MG63 (cell line): ENCODE data around the gene ZC3H11A. TPM values are rescaled to one million over a fixed set of nuclear protein-coding genes. Genes with fewer than 3 reads are reported as not detected.
"Not testable (repeated sequence)": the region's sequence is repeated elsewhere in the genome, so short reads cannot be mapped to it uniquely, and the experiment has no call there.

Source experiments
- DNase-seq: peaks from one replicate; pipeline ENCODE4 v3.0.0-alpha.2; 2020
- H3K27me3 ChIP-seq: fragments of 250-450 bp; sonication (Bioruptor Pico); 2 replicates; pipeline ENCODE4 v1.5.1; 2020; ENCODE audit warnings: mild to moderate bottlenecking, moderate library complexity
- H3K36me3 ChIP-seq: fragments of 250-450 bp; sonication (Bioruptor Pico); 2 replicates; pipeline ENCODE4 v1.5.1; 2020; ENCODE audit warnings: mild to moderate bottlenecking, moderate library complexity
- H3K4me3 ChIP-seq: fragments of 250-450 bp; sonication (Bioruptor Pico); 2 replicates; pipeline ENCODE4 v1.5.1; 2020; ENCODE audit warnings: mild to moderate bottlenecking, moderate library complexity
- H3K9me3 ChIP-seq: fragments of 250-450 bp; sonication (Bioruptor Pico); 2 replicates; pipeline ENCODE4 v1.5.1; 2020; ENCODE audit warnings: mild to moderate bottlenecking, moderate library complexity
- total RNA-seq: library from RNA; depleted of rRNA; stranded (reverse); fragments of >200 nt; shearing (Covaris generic); gene quantifications from 2 replicates; pipeline ENCODE4 v1.2.3, GENCODE V29; 2014; ENCODE audit warnings: low replicate concordance; rRNA removed

ZC3H11A gene
- 50.6 and 64.0 TPM in 2 replicates for total RNA-seq

DNA sequence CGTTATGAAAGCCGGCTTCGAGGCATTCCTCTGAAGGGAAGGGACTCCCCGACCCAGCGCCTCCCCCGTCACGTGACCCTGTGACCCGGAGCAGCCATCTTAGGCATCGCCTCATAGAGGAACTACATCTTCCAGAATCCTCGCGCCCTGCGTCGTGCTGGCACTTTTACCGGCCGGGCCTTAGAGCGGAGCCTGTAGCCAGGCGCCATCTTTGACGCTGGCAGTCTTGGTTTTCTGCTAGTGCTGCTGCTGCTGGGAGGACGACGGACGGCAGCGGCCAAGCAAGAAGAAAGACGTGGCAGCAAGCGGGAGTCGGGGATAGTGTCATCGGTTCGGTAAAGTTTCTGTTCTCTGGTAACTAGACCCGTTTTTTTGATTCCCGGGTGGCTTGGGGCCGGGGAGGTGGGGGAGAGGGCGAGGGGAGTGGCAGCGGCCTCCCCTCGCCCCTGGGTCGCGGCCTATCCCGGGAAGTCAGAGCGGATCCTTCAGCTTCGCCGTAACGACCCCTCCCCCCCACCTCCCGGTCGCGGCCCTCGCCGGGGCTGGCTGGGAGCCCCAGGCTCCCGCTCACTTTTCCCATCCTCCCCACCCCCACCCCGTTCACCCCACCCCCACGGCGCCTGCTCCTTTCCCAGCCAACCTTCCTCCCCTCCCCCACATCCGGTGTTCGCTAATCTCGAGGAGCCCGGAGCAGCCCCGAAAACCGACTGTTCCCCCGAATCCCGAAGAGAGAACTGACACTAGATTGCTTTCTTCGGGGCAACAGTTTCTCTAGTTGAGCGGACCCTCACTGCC lies at the start of gene ZC3H11A, which contains the start of gene ZBED6:
Gene ZC3H11A, plus strand, starts transcription at position 183 of the 795 bp plus-strand sequence. CDS start 21,448 bp downstream, outside the sequence.
Gene ZBED6, plus strand, starts transcription at position 183 of the 795 bp plus-strand sequence. CDS start 1,900 bp downstream, outside the sequence.
- no peaks in the 10 kb centered on the region for H3K27me3 ChIP-seq
- DNase-seq: peak; percentile 100
- H3K9me3 ChIP-seq: peaks cover 3% of the 10 kb centered on the region; the same call in 1 of the 2 replicates

DNA sequence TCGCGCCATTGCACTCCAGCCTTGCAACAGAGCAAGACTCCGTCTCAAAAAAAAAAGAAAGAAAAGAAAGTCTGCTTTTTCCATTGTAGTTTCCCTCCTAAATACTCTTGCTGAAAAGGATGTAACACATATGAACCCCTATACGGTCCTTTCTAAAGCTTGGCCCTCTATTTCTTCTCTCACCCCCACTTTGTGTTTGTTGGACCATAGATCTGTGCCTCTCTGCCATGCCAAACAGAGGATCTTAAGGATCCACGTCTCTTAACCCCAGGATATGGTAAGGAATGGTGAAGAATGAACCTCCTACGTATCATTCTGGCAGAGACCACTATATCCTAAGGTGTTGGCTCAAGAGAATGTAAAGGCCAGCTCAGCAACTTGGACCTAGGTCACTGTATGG lies 49.1 kb upstream of the ZC3H11A start:
- Histone ChIP-seq H3K27me3 (no peaks in the 10 kb centered on the region), H3K4me3 (no peak overlapping the region), H3K36me3 (peaks cover 35% of the 10 kb centered on the region), H3K9me3 (no peaks in the 10 kb centered on the region)
- DNase-seq: no peak

More for the DNA sequence above, at the start of gene ZC3H11A, which contains the start of gene ZBED6:
- peak within 1 kb of the TSS; percentile 93 for H3K4me3 ChIP-seq
- H3K36me3 ChIP-seq: peaks cover 47% of the 10 kb centered on the region

DNA sequence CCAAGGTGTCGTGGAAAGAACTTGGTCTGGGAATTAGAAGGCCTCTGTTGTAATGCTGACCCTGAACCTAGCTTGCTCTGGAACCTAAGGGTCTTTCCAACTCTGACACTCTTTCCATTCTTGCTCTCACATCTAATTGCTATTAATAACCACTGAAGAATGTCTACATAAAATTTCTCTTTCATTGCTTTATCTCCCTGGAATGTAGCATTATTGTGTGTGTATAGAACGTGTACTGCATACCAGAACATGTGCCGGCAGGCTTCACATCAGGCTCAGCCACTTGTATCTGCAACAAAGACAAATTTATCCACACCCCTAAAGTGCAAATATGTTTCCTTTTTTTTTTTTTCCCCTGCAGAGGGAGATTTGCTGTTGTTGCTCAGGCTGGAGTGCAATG lies 44.4 kb upstream of the ZC3H11A start:
- no peaks in the 10 kb centered on the region for H3K27me3 ChIP-seq
- H3K9me3 ChIP-seq: no peaks in the 10 kb centered on the region
- peak; percentile 41 for DNase-seq
- H3K36me3 ChIP-seq: no peaks in the 10 kb centered on the region
- H3K4me3 ChIP-seq: no peak overlapping the region

DNA sequence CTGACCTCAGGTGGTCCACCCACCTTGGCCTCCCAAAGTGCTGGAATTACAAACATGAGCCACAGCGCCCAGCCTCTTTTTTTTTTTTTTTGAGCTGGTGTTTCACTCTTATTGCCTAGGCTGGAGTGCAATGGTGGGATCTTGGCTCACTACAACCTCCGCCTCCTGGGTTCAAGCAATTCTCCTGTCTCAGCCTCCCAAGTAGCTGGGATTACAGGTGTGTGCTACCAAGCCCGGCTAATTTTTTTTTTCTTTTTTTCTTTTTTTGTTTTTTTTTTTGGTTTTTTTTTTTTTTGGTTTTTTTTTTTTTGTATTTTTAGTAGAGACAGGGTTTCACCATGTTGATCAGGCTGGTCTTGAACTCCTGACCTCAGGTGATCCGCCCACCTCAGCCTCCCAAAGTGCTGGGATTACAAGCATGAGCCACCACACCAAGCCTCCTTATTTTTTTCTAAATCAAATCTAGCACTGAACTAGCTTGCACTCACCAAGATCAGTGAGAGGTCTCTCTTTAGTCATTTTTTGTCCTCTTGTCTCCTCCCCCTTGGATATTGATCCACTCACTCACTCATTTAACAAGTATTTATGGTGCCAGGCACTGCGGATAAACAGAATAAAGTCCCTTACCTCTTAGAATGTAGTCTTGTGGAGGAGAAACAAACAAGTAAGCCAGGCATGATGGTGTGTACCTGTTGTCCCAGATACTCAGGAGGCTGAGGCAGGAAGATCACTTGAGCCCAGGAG lies 43.6 kb upstream of the ZC3H11A start:
- not testable (repeated sequence) for DNase-seq, H3K27me3 ChIP-seq, H3K4me3 ChIP-seq, H3K36me3 ChIP-seq, H3K9me3 ChIP-seq

DNA sequence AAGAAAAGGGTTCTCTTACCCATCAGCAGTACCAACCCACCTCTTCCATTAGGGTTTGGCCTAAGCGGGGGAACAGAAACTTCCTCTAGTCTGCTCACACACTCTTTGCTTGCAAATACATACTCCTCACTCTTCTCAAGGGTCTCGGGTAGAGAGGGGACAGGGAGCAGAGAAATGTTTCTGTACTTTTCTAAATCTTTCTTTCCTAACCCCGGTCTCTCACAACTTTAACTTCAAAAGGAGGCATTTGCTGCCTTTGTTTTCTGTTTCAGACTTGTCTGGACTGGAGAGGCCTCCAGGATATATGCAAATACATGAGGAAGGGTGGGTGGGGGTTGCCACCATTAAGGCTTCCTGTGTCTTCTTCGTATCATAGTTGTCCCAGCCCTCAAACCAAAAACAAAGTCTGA lies 41.0 kb upstream of the ZC3H11A start:
- no peaks in the 10 kb centered on the region for H3K27me3 ChIP-seq
- DNase-seq: no peak
- no peaks in the 10 kb centered on the region for H3K36me3 ChIP-seq
- H3K4me3 ChIP-seq: no peak overlapping the region
- H3K9me3 ChIP-seq: no peaks in the 10 kb centered on the region

DNA sequence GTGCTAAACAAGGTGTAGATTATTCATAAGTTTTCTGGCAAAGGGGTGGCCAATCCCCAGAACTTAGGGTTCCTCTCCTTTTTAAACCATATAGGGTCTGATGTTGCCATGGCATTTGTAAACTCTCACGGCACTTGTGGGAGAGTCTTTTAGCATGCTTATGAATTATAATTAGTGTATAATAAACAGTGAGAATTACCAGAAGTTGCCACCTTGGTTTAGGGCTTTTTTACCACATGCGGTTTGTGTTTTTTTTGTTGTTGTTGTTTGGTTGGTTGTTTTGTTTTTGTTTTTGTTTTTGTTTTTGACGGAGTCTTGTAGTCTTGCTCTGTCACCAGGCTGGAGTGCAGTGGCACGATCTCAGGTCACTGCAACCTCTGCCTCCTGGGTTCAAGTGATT lies 39.4 kb upstream of the ZC3H11A start:
- DNase-seq: no peak
- H3K36me3 ChIP-seq: no peaks in the 10 kb centered on the region
- no peak overlapping the region for H3K4me3 ChIP-seq
- H3K27me3 ChIP-seq: no peaks in the 10 kb centered on the region
- H3K9me3 ChIP-seq: no peaks in the 10 kb centered on the region

DNA sequence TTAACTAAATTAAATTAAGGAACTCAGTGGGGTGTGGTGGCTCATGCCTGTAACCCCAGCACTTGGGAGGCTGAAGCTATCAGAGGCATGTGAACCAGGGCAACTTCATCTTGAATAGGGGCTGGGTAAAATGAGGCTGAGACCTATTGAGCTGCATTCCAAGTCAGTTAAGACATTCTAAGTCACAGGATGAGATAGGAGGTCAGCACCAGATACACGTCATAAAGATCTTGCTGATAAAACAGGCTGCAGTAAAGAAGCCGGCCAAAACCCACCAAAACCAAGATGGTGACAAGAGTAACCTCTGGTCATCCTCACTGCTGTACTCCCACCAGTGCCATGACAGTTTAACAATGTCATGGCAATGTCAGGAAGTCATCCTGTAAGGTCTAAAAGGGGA lies 36.7 kb upstream of the ZC3H11A start:
- not testable (repeated sequence) for DNase-seq, H3K36me3 ChIP-seq, H3K9me3 ChIP-seq, H3K4me3 ChIP-seq, H3K27me3 ChIP-seq

DNA sequence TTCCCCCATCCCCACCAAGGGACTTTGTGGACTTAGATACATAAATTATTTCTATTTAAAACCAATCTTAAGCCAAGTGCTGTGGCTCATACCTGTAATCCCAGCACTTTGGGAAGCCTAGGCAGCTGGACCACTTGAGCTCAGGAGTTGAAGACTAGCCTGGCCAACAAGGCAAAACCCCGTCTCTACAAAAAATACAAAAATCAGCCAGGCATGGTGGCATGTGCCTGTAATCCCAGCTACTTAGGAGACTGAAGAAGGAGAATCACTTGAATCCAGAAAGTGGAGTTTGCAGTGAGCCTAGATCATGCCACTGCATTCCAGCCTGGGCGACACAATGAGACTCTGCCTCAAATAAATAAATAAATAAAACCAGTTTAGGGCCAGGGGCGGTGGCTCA lies 34.9 kb upstream of the ZC3H11A start:
- Histone ChIP-seq H3K4me3 (no peak overlapping the region), H3K27me3 (no peaks in the 10 kb centered on the region), H3K36me3 (no peaks in the 10 kb centered on the region), H3K9me3 (no peaks in the 10 kb centered on the region)
- DNase-seq: no peak

DNA sequence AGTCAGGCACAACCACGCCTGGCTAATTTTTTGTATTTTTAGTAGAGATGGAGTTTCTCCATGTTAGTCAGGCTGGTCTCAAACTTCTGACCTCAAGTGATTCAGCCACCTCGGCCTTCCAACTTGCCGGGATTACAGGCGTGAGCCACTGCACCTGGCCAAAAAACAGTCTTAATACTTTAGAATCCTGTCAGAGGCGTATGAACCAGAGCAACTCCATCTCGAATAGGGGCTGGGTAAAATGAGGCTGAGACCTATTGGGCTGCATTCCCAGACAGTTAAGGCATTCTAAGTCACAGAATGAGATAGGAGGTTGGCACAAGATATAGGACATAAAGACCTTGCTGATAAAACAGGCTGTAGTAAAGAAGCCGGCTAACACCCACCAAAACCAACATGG lies 33.5 kb upstream of the ZC3H11A start:
- H3K36me3 ChIP-seq, H3K9me3 ChIP-seq, H3K4me3 ChIP-seq, H3K27me3 ChIP-seq: not testable (repeated sequence)
- peak; percentile 32 for DNase-seq

DNA sequence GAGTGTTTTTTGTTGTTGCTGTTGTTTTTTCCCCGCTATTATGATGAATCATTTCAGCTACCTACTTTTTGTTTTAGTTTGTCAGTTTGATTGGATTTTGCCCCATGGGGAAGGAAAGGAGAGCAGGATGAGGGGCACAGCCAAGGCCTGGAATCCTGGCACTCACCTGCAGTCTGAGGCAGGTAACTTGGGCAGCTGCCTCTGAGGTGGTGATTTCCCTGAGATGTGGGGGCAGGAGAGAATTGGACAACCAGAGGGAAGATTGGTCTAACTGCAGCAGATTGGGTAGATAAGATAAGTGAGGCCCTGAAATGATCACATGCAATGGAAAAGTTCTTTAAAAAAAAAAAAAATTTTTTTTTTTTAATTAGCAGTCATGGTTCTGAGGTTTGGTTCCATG lies 31.9 kb upstream of the ZC3H11A start:
- no peak for DNase-seq
- no peaks in the 10 kb centered on the region for H3K36me3 ChIP-seq

DNA sequence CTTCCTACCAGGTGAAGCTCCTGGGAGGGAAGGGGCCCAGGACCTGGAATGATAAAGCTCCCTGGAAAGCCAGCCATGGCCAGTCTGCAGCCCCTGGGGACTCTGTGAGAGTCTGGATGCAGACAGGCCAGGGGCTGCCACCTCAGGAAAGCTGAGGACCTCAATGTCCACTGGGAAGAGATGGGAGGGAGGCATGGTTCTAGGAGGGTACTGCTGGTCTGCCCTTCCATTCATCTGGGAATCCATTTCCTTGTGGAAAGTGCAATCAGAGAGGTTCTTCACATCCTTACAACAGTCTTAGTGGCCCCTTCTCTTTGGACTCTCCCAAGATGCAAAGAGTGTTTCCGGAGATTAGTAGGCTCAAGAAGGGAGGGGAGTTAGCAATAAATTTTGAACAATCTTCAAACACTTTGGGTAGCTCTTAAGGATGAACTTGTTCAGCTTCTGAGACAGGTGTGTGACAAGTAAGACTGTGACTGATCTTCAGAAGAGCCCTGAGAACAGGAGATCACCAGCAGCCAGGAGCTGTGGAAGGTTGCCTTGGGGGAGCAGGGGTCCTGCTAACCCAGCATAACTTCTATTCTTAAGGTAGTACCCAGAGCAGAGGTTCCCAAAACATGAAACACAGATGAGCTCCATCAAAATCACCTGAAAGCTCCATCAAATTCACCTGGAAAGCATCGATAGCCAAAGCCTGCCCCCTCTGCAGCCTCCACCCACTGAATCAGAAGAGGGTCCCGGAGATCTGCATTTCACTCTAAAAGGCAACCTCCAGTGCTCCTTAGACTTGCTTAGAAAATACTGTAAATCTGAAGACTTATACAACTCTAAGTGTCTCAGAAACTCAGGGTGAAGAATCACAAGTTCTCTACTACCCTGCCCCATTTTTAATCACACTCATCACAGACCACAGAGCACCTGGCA lies 31.1 kb upstream of the ZC3H11A start:
- no peak for DNase-seq

More for the DNA sequence above, 31.9 kb upstream of the ZC3H11A start:
- H3K4me3 ChIP-seq: no peak overlapping the region
- no peaks in the 10 kb centered on the region for H3K9me3 ChIP-seq
- no peaks in the 10 kb centered on the region for H3K27me3 ChIP-seq

DNA sequence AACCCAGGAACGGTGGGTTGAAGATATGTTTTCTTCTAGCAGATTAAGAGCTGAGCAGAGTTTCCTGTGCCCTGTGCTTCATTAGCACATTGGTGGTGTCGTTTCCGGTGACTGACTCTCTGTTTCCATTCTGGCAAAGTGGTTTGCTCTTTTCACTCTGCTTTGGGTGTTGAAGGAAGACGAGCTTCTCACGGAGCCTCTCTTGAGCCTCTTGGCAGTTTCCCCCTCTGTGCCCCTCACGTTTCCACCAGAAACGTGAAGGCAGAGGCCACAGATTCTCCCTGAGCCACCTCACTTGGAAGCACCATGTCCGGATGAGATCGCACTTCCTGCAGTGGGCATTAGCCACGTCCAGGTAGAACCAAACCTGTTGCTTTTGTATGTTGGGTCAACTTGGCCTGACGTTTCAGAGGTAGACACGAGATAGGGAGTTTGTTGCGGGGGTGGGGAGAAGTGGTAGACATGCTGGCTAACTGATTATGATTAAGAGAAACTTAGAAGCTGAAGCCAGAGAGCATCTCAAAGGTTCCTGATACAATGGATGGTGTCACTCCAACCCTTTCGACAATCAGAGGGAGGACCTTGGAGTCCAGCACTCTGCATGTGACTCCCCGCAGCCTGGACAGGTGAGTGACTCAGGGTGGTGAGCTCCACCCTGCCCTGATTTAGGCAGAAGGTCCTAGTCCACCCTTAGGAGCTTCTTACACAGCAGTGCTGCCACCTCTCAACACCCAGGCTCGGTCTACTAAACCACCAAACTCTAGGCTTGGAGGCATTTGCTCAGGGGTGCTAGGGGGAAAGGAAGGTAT lies 30.2 kb upstream of the ZC3H11A start, which contains the start of gene LAX1:
Gene LAX1, plus strand, starts transcription at position 155 of the 809 bp plus-strand sequence. Its CDS starts 383 bp downstream, at position 538.
- no peak for DNase-seq
- H3K36me3 ChIP-seq: no peaks in the 10 kb centered on the region
- no peaks in the 10 kb centered on the region for H3K27me3 ChIP-seq
- no peak within 1 kb of the TSS for H3K4me3 ChIP-seq
- no peaks in the 10 kb centered on the region for H3K9me3 ChIP-seq

More for the DNA sequence above, 31.1 kb upstream of the ZC3H11A start:
- no peaks in the 10 kb centered on the region for H3K9me3 ChIP-seq
- no peaks in the 10 kb centered on the region for H3K27me3 ChIP-seq
- H3K36me3 ChIP-seq: no peaks in the 10 kb centered on the region
- no peak overlapping the region for H3K4me3 ChIP-seq

DNA sequence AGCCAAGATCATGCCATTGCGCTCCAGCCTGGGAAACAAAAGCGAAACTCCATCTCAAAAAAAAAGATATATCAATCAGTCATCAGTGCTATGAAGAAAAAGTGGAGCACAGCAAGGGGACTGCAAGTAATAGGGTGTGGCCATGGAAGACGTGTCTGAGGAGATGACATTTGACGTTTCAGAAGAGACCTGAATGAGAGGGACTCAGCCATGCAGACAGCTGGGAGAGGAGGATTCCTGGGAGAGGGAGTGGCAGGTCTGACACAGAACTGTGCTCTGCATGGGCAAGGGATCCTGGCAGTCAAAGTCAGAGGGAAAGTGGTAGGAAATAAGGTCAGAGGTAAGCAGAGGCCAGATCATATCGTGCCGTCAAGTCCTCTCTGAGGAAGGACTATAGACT lies 27.2 kb upstream of the ZC3H11A start:
- no peaks in the 10 kb centered on the region for H3K36me3 ChIP-seq
- no peak for DNase-seq
- no peaks in the 10 kb centered on the region for H3K27me3 ChIP-seq

DNA sequence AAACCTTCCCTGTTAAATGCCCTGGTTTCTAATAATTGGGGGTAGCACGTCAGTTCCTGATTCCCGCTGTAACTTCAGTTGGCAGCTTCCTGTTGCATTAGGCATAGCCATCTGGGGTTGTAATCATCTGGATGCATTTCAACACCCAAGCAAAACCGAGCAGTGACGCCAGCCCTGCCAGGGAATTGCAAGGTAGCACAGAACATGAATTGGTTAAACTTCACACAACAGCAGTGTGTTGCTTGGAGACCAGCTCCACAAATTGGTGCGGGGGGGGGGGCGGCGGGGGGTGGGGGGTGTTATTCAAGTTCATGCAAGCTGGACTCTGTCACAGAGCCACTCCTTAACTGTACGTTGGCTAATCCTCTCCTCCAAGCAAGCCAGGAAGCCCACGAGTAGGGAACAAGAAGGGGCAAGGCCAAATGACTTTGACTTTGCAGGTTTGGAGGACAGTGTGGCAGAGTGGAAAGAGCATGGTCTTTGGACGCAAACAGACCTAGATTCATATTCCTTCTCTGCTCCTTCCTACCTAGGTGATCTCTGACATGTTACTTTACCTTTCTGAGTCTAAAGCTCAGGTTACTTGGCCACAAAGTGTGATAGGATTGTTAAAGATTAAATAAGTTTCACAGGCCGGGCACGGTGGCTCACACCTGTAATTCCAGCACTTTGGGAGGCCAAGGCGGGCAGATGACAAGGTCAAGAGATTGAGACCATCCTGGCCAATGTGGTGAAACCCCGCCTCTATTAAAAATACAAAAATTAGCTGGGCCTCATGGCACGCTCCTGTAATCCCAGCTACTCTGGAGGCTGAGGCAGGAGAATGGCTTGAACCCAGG lies 25.7 kb upstream of the ZC3H11A start:
- no peaks in the 10 kb centered on the region for H3K9me3 ChIP-seq
- H3K36me3 ChIP-seq: no peaks in the 10 kb centered on the region
- no peaks in the 10 kb centered on the region for H3K27me3 ChIP-seq
- peak; percentile 89 for DNase-seq
- no peak overlapping the region for H3K4me3 ChIP-seq

More for the DNA sequence above, 27.2 kb upstream of the ZC3H11A start:
- no peaks in the 10 kb centered on the region for H3K9me3 ChIP-seq
- no peak overlapping the region for H3K4me3 ChIP-seq

DNA sequence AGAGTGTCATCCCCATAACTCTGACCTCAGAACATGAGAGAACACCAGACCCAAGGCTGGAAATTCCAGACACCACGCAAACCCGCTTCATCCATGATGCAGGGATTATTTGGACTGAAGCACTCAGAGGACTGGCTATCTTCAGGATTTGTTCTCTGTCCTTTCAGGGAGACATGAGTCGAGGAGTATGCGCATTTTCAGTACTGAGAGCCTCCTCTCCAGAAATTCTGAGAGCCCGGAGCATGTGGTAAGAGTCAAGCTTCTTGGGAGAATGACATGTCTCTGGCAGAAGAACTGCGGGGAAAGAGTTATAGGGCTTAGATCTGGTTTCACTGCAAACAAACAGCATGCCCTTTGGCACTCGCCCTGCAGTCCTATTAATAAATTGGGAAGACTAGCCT lies 23.5 kb upstream of the ZC3H11A start:
- Histone ChIP-seq H3K36me3 (no peaks in the 10 kb centered on the region), H3K4me3 (no peak overlapping the region), H3K9me3 (no peaks in the 10 kb centered on the region), H3K27me3 (no peaks in the 10 kb centered on the region)
- DNase-seq: peak; percentile 50
